ENCODE results near the gene PPP1R13L. TPM values are rescaled to one million over a fixed set of nuclear protein-coding genes. Genes with fewer than 3 reads are reported as not detected.

The PPP1R13L gene
- total and polyA plus RNA-seq, 11 donors: 92.3 to 400 (median 139) TPM

- TF ChIP-seq, protein P1, sequence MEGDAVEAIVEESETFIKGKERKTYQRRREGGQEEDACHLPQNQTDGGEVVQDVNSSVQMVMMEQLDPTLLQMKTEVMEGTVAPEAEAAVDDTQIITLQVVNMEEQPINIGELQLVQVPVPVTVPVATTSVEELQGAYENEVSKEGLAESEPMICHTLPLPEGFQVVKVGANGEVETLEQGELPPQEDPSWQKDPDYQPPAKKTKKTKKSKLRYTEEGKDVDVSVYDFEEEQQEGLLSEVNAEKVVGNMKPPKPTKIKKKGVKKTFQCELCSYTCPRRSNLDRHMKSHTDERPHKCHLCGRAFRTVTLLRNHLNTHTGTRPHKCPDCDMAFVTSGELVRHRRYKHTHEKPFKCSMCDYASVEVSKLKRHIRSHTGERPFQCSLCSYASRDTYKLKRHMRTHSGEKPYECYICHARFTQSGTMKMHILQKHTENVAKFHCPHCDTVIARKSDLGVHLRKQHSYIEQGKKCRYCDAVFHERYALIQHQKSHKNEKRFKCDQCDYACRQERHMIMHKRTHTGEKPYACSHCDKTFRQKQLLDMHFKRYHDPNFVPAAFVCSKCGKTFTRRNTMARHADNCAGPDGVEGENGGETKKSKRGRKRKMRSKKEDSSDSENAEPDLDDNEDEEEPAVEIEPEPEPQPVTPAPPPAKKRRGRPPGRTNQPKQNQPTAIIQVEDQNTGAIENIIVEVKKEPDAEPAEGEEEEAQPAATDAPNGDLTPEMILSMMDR (IDR thresholded peaks at IDR 0.05): no peak
- no peak for TF ChIP-seq POLR2A (IDR thresholded peaks at IDR 0.05)
- H3K27ac ChIP-seq: peak overlapping the region; percentile 27 to 90 (median 74)
- H3K9me3 ChIP-seq: no peaks in the 10 kb centered on the region
- WGBS, 4 donors: 5 to 10% (median 7%) methylated on average over 15 to 28 of the region's 28 CpGs
- H3K27me3 ChIP-seq: no peaks in the 10 kb centered on the region
- intact Hi-C loops (cut with DNase I): loop anchor here in 2 of 10 donors (2.0 kb wide), 1 partner anchor 18 kb away; no protein-coding TSS in a partner anchor
- H3K4me3 ChIP-seq: peak overlapping the region; percentile 35 to 80 (median 63)
- DNase-seq (peak in 2 of 5 donors; percentile 31 to 38), ATAC-seq (peak in 1 of 4 donors; percentile 10)
- no peaks in the 10 kb centered on the region for H3K36me3 ChIP-seq
- peaks cover 3 to 52% (median 27%) of the 10 kb centered on the region in 12 donors for H3K4me1 ChIP-seq
These were observed 46.4 kb upstream of the PPP1R13L start for GRCh38 chr19:45451131-45451849.

DNA sequence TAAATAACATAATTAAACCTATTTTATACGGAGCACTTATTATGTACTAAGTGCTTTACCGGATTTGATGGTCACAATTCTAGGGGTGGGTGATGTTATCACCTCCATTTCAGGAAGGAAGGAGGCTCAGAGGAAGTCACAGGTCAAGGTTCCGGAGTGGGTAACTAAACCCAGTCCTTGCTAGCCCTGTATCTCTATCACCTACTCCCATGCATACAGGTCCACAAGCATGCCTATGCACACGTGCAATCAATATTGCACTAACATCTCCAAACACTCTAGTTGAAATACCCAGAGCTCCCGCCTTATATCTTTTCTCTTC, 45.1 kb upstream of the PPP1R13L start:
- TF ChIP-seq POLR2A (IDR thresholded peaks at IDR 0.05): no peak
- TF ChIP-seq, protein P1 (IDR thresholded peaks at IDR 0.05): no peak
- ATAC-seq: no peak
- DNase-seq: no peak
- WGBS, 4 donors: 33 to 38% (median 38%) methylated on average over 5 of the region's 5 CpGs
- intact Hi-C loops (cut with DNase I): loop anchor here in 2 of 10 donors (2.0 kb wide), 1 partner anchor 19 kb away; no protein-coding TSS in a partner anchor
- Histone ChIP-seq H3K4me1 (peaks cover 1 to 43% (median 17%) of the 10 kb centered on the region in 12 donors), H3K9me3 (no peaks in the 10 kb centered on the region), H3K27me3 (no peaks in the 10 kb centered on the region), H3K27ac (peak overlapping the region in 11 of 12 donors; percentile 52 to 83 (median 73)), H3K4me3 (peak overlapping the region; percentile 34 to 80 (median 63)), H3K36me3 (no peaks in the 10 kb centered on the region)

DNA sequence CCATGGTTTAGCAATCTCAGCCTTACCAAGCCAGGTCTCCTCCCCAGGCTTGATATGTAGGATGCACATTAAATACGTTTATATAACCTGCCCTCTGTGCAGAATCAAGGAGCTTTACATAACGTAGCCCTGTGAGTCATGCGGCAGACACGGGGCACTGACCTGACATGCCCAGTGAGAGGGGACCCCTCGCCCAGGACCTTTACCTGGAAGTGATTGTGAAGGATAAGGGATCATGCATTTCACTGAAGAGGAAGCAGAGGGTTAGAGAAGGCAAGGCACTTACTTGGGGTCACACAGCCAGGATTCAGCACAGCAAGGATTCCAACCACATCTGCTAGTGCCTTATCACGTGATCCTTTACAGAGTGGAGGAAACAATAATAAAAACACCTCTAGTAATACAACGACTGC, 44.0 kb upstream of the PPP1R13L start:
- DNase-seq: no peak
- no peak for TF ChIP-seq POLR2A (IDR thresholded peaks at IDR 0.05)
- TF ChIP-seq, protein P1 (IDR thresholded peaks at IDR 0.05): no peak
- ATAC-seq: no peak
- Histone ChIP-seq H3K27ac (peak overlapping the region in 1 of 12 donors; percentile 80), H3K4me1 (peaks cover 3 to 41% (median 20%) of the 10 kb centered on the region in 12 donors), H3K4me3 (no peak overlapping the region), H3K36me3 (no peaks in the 10 kb centered on the region), H3K9me3 (no peaks in the 10 kb centered on the region), H3K27me3 (no peaks in the 10 kb centered on the region)
- intact Hi-C loops (cut with DNase I): no loop called here
- WGBS, 4 donors: 74 to 83% (median 78%) methylated on average over 7 of the region's 7 CpGs

- Histone ChIP-seq H3K4me1 (peaks cover 3 to 45% (median 22%) of the 10 kb centered on the region in 12 donors), H3K9me3 (no peaks in the 10 kb centered on the region), H3K27ac (no peak overlapping the region), H3K4me3 (no peak overlapping the region), H3K36me3 (no peaks in the 10 kb centered on the region), H3K27me3 (no peaks in the 10 kb centered on the region)
- no peak for TF ChIP-seq POLR2A (IDR thresholded peaks at IDR 0.05)
- TF ChIP-seq, protein P1 (IDR thresholded peaks at IDR 0.05): no peak
- intact Hi-C loops (cut with DNase I): no loop called here
- DNase-seq (no peak), ATAC-seq (no peak)
- WGBS, 4 donors: 90 to 96% (median 95%) methylated on average over 3 of the region's 3 CpGs
These were observed 43.5 kb upstream of the PPP1R13L start for GRCh38 chr19:45448425-45448756.

Data from heart left ventricle (tissue), 16 donors.